WTC11 (cell line): Measurements from ENCODE around the gene DOCK1. TPM values are rescaled to one million over a fixed set of nuclear protein-coding genes. Genes with fewer than 3 reads are reported as not detected.

Source experiments
- ATAC-seq: fragments of 200-7000 bp; cut with Tn5 transposase; 2 replicates; pipeline ENCODE4 v1.10.0; 2021; ENCODE audit warnings: mild to moderate bottlenecking, moderate library complexity
- CTCF ChIA-PET: fragments of 300-600 bp; sonication (Branson Sonifier 250); formaldehyde crosslinking; loops from one replicate; lab custom pipeline; 2021; ENCODE audit warnings: antibody characterized with exemption; lab: Charles Lee
- POLR2A ChIA-PET: fragments of 350-600 bp; sonication (Branson Sonifier 250); formaldehyde crosslinking; loops from one replicate; lab custom pipeline; 2021; ENCODE audit warnings: antibody characterized with exemption; lab: Charles Lee
- DNase-seq: peaks from one replicate; pipeline ENCODE4 v3.0.0; 2021; ENCODE audit warnings: low spot score
- H3K27ac Mint-ChIP-seq: 2 replicates; pipeline ENCODE4 v1.8.0; 2021; ENCODE audit warnings: mixed read lengths
- H3K27me3 Mint-ChIP-seq: 2 replicates; pipeline ENCODE4 v1.8.0; 2021; ENCODE audit warnings: low read depth, mild to moderate bottlenecking, moderate library complexity, mixed read lengths
- H3K36me3 Mint-ChIP-seq: 2 replicates; pipeline ENCODE4 v1.8.0; 2021; ENCODE audit warnings: mixed read lengths
- H3K4me1 Mint-ChIP-seq: 2 replicates; pipeline ENCODE4 v1.8.0; 2022; ENCODE audit warnings: mixed read lengths
- H3K4me3 Mint-ChIP-seq: 2 replicates; pipeline ENCODE4 v1.8.0; 2021; ENCODE audit warnings: mild to moderate bottlenecking, moderate library complexity, mixed read lengths
- H3K9me3 Mint-ChIP-seq: 2 replicates; pipeline ENCODE4 v1.8.0; 2021; ENCODE audit warnings: mixed read lengths
- ATF1 ChIP-seq: sonication (generic); formaldehyde crosslinking; IDR thresholded peaks from 2 replicates; pipeline ENCODE4 v1.8.1; 2023; ENCODE audit warnings: mild to moderate bottlenecking, moderate library complexity, missing genetic modification reagents
- ATF3 ChIP-seq: sonication (generic); formaldehyde crosslinking; conservative IDR thresholded peaks from 2 replicates; pipeline ENCODE4 v1.8.1; 2022; ENCODE audit warnings: mild to moderate bottlenecking, missing genetic modification reagents
- ATF6 ChIP-seq: sonication (generic); formaldehyde crosslinking; IDR thresholded peaks from 2 replicates; pipeline ENCODE4 v1.8.1; 2023; ENCODE audit warnings: mild to moderate bottlenecking, missing genetic modification reagents
- CREM ChIP-seq: sonication (generic); formaldehyde crosslinking; IDR thresholded peaks from 2 replicates; pipeline ENCODE4 v1.8.1; 2022; ENCODE audit warnings: mild to moderate bottlenecking, missing genetic modification reagents, moderate library complexity
- FOXK1 ChIP-seq: sonication (generic); formaldehyde crosslinking; IDR thresholded peaks from 2 replicates; pipeline ENCODE4 v1.8.0; 2022; ENCODE audit warnings: mild to moderate bottlenecking, moderate library complexity, missing genetic modification reagents
- HMGA2 ChIP-seq: fragments of 250-450 bp; sonication (Bioruptor Pico); IDR thresholded peaks from 2 replicates; pipeline ENCODE4 v1.4.0; 2021; ENCODE audit warnings: mild to moderate bottlenecking, moderate library complexity
- IRF1 ChIP-seq: sonication (generic); formaldehyde crosslinking; IDR thresholded peaks from 2 replicates; pipeline ENCODE4 v1.8.0; 2023; ENCODE audit warnings: missing genetic modification reagents
- JAZF1 ChIP-seq: fragments of 250-450 bp; sonication (Bioruptor Pico); IDR thresholded peaks from 2 replicates; pipeline ENCODE4 v1.9.0; 2021; ENCODE audit warnings: moderate library complexity, mild to moderate bottlenecking, inconsistent platforms
- NFATC4 ChIP-seq: fragments of 250-450 bp; sonication (Bioruptor Pico); IDR thresholded peaks from 2 replicates; pipeline ENCODE4 v1.9.0; 2021; ENCODE audit warnings: mild to moderate bottlenecking
- NFYB ChIP-seq: sonication (generic); formaldehyde crosslinking; conservative IDR thresholded peaks from 2 replicates; pipeline ENCODE4 v1.8.0; 2022; ENCODE audit warnings: low read depth, missing genetic modification reagents
- TCF7 ChIP-seq: sonication (generic); formaldehyde crosslinking; IDR thresholded peaks from 2 replicates; pipeline ENCODE4 v1.8.0; 2022; ENCODE audit warnings: mild to moderate bottlenecking, low read depth, missing genetic modification reagents, moderate library complexity
- ZBTB43 ChIP-seq: sonication (generic); formaldehyde crosslinking; IDR thresholded peaks from 2 replicates; pipeline ENCODE4 v1.8.1; 2023; ENCODE audit warnings: mild to moderate bottlenecking, missing genetic modification reagents
- ZNF121 ChIP-seq: sonication (generic); formaldehyde crosslinking; IDR thresholded peaks from 2 replicates; pipeline ENCODE4 v1.8.0; 2023; ENCODE audit warnings: missing genetic modification reagents
- ZNF138 ChIP-seq: sonication (generic); formaldehyde crosslinking; conservative IDR thresholded peaks from 2 replicates; pipeline ENCODE4 v1.8.1; 2022; ENCODE audit warnings: mild to moderate bottlenecking, moderate library complexity, missing genetic modification reagents
- ZNF219 ChIP-seq: sonication (generic); formaldehyde crosslinking; IDR thresholded peaks from 2 replicates; pipeline ENCODE4 v1.8.0; 2023; ENCODE audit warnings: missing genetic modification reagents, mild to moderate bottlenecking, borderline replicate concordance
- total RNA-seq: library from RNA; stranded (reverse); gene quantifications from 3 replicates; pipeline ENCODE4 v1.2.3, GENCODE V29; 2021
- TF ChIP-seq, protein P1 (sequence below): fragments of 250-450 bp; sonication (Bioruptor Pico); IDR thresholded peaks from 2 replicates; pipeline ENCODE4 v1.8.0; 2021; ENCODE audit warnings: mild to moderate bottlenecking
- TF ChIP-seq, protein P2 (sequence below): sonication (generic); formaldehyde crosslinking; IDR thresholded peaks from 2 replicates; pipeline ENCODE4 v1.8.1; 2023; ENCODE audit warnings: mild to moderate bottlenecking, missing genetic modification reagents, moderate library complexity
- TF ChIP-seq, protein P3 (sequence below): sonication (generic); formaldehyde crosslinking; IDR thresholded peaks from 2 replicates; pipeline ENCODE4 v1.8.0; 2022; ENCODE audit warnings: missing genetic modification reagents
- TF ChIP-seq, protein P4 (sequence below): fragments of 250-450 bp; sonication (Bioruptor Pico); IDR thresholded peaks from 2 replicates; pipeline ENCODE4 v1.9.0; 2021; ENCODE audit warnings: moderate library complexity, mild to moderate bottlenecking, inconsistent platforms, borderline replicate concordance

Gene DOCK1
- total RNA-seq, 1 experiment from 2014 or later = 52.1 TPM

GRCh38 chr10:127210936-127211466 is 305.8 kb downstream of the DOCK1 start (continued):
- no peak for TF ChIP-seq IRF1 (CRISPR knock-in tag)
- TF ChIP-seq, all 79 proteins: peak for 0

DNA sequence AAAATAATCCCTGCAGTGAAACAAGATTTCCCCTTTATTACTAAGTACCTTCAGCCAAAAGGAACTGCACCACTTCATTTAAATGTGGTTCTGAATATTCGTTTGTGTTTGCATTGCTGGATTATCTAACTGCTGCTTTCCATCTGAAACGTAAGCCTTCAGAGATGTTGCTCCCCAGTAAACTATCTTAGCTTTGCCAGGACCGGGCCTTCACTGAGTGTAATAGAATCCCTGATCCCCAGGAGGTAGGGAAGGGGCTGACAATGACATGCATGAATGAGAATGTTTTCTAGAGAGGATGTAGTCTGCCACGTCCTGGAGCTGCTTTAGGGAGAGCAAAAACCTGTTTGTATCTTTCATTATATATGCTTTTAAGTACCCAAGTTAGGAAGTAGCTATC is 310.6 kb downstream of the DOCK1 start:
- Mint-ChIP-seq H3K36me3 (peaks cover 11% of the 10 kb centered on the region), H3K27ac (peak overlapping the region; percentile 94), H3K4me3 (peak overlapping the region; percentile 26; the same call in 1 of the 2 replicates), H3K27me3 (no peaks in the 10 kb centered on the region), H3K9me3 (peaks cover 14% of the 10 kb centered on the region), H3K4me1 (peaks cover 45% of the 10 kb centered on the region)
- DNase-seq (no peak), ATAC-seq (peak; percentile 90)
- TF ChIP-seq FOXK1 (no peak), TCF7 (CRISPR knock-in tag) (no peak), NFATC4 (CRISPR knock-in tag) (no peak)
- POLR2A ChIA-PET = interaction anchor here (0.7 kb wide), 1 partner anchor 135 kb away, joined by 7 read pairs; no protein-coding TSS in a partner anchor
- CTCF ChIA-PET = interaction anchor here (0.9 to 1.7 kb wide), 3 partner anchors 19 to 137 kb away, joined by 3 to 8 read pairs (median 7); partner anchors contain the start of gene INSYN2A

GRCh38 chr10:127216274-127216673 is 311.0 kb downstream of the DOCK1 start:
- ChIA-PET CTCF (interaction anchor here (0.9 to 1.7 kb wide), 4 partner anchors 19 to 136 kb away, joined by 3 to 8 read pairs (median 6); partner anchors contain the start of gene INSYN2A), POLR2A (interaction anchor here (0.7 kb wide), 1 partner anchor 135 kb away, joined by 7 read pairs; no protein-coding TSS in a partner anchor)
- H3K4me3 Mint-ChIP-seq = no peak overlapping the region; the same call in 1 of the 2 replicates
- ATAC-seq (peak; percentile 87), DNase-seq (no peak)
- H3K9me3 Mint-ChIP-seq = peaks cover 14% of the 10 kb centered on the region
- H3K27me3 Mint-ChIP-seq = no peaks in the 10 kb centered on the region
- H3K4me1 Mint-ChIP-seq = peaks cover 41% of the 10 kb centered on the region
- H3K36me3 Mint-ChIP-seq = peaks cover 11% of the 10 kb centered on the region
- H3K27ac Mint-ChIP-seq = peak overlapping the region; percentile 98
- TF ChIP-seq NFYB (CRISPR knock-in tag) (no peak), CREM (CRISPR knock-in tag) (no peak), ZNF121 (CRISPR knock-in tag) (no peak), ZNF138 (no peak), ZNF219 (no peak), FOXK1 (no peak), ATF3 (CRISPR knock-in tag) (no peak), ATF1 (CRISPR knock-in tag) (no peak), ZBTB43 (CRISPR knock-in tag) (no peak), ATF6 (CRISPR knock-in tag) (no peak), HMGA2 (no peak), TCF7 (CRISPR knock-in tag) (no peak), JAZF1 (CRISPR knock-in tag) (no peak)
- TF ChIP-seq, protein P1, sequence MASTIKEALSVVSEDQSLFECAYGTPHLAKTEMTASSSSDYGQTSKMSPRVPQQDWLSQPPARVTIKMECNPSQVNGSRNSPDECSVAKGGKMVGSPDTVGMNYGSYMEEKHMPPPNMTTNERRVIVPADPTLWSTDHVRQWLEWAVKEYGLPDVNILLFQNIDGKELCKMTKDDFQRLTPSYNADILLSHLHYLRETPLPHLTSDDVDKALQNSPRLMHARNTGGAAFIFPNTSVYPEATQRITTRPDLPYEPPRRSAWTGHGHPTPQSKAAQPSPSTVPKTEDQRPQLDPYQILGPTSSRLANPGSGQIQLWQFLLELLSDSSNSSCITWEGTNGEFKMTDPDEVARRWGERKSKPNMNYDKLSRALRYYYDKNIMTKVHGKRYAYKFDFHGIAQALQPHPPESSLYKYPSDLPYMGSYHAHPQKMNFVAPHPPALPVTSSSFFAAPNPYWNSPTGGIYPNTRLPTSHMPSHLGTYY (CRISPR knock-in tag) = no peak
- TF ChIP-seq, protein P2, sequence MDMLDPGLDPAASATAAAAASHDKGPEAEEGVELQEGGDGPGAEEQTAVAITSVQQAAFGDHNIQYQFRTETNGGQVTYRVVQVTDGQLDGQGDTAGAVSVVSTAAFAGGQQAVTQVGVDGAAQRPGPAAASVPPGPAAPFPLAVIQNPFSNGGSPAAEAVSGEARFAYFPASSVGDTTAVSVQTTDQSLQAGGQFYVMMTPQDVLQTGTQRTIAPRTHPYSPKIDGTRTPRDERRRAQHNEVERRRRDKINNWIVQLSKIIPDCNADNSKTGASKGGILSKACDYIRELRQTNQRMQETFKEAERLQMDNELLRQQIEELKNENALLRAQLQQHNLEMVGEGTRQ = no peak
- TF ChIP-seq, protein P3, sequence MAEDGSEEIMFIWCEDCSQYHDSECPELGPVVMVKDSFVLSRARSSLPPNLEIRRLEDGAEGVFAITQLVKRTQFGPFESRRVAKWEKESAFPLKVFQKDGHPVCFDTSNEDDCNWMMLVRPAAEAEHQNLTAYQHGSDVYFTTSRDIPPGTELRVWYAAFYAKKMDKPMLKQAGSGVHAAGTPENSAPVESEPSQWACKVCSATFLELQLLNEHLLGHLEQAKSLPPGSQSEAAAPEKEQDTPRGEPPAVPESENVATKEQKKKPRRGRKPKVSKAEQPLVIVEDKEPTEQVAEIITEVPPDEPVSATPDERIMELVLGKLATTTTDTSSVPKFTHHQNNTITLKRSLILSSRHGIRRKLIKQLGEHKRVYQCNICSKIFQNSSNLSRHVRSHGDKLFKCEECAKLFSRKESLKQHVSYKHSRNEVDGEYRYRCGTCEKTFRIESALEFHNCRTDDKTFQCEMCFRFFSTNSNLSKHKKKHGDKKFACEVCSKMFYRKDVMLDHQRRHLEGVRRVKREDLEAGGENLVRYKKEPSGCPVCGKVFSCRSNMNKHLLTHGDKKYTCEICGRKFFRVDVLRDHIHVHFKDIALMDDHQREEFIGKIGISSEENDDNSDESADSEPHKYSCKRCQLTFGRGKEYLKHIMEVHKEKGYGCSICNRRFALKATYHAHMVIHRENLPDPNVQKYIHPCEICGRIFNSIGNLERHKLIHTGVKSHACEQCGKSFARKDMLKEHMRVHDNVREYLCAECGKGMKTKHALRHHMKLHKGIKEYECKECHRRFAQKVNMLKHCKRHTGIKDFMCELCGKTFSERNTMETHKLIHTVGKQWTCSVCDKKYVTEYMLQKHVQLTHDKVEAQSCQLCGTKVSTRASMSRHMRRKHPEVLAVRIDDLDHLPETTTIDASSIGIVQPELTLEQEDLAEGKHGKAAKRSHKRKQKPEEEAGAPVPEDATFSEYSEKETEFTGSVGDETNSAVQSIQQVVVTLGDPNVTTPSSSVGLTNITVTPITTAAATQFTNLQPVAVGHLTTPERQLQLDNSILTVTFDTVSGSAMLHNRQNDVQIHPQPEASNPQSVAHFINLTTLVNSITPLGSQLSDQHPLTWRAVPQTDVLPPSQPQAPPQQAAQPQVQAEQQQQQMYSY (CRISPR knock-in tag) = no peak
- TF ChIP-seq, protein P4, sequence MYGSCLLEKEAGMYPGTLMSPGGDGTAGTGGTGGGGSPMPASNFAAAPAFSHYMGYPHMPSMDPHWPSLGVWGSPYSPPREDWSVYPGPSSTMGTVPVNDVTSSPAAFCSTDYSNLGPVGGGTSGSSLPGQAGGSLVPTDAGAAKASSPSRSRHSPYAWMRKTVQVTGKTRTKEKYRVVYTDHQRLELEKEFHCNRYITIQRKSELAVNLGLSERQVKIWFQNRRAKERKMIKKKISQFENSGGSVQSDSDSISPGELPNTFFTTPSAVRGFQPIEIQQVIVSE (CRISPR knock-in tag) = no peak
